Heart left ventricle (tissue), 13 donors: ENCODE data around the gene PPFIBP1.

Experiments
- POLR2A ChIP-seq, 2 donors: fragments of 450-650 bp; IDR thresholded peaks; one replicate each; pipeline ENCODE4 v1.6.1; 2017; ENCODE audit warnings: antibody characterized with exemption in 2 of 2, mild to moderate bottlenecking in 2 of 2, moderate library complexity in 2 of 2
- TF ChIP-seq, protein P1 (sequence below), 12 donors: fragments of 200-600 bp; sonication (generic) in 4 of 12; IDR thresholded peaks; one replicate each; pipeline versions ENCODE4 v1.5.0 to v1.8.0; 2018 to 2022; ENCODE audit warnings: antibody characterized with exemption in 12 of 12, mild to moderate bottlenecking in 5 of 12
- donor health status: ischemic (EF 13 %, LVEDD 7.1; RV severe dilation, severe dysfunction).
- donor health status: DM: no; HTN: yes; CAD: no.
- donor health status: DM: no; HTN: no; CAD: no.
- donor health status: ischemic (EF 25% LVEDD 6.9; RV normal size, moderate dysfunction).
- donor health status: ischemic (EF 25% LVEDD 5.7; RV mildly dilated, moderate dysfunction).
- donor health status: ischemic (EF 35%, LVEDD 5.7; RV mildly dilated, moderate dysfunction).
- donor health status: nonischemic (EF 11% LVEDD 7.7; RV severe dilation, severe dysfunction).
- donor health status: DM: yes; HTN: yes; CAD: no.
- donor health status: PGD.
- donor health status: ischemic (EF 29% LVEDD 5.4; RV normal size, mild dysfunction).
- donor health status: nonischemic (EF 23%, LVEDD 6.1; RV moderate dilation, normal function).

GRCh38 chr12:27541031-27541719, 17.2 kb downstream of the PPFIBP1 start:
- TF ChIP-seq, protein P1, sequence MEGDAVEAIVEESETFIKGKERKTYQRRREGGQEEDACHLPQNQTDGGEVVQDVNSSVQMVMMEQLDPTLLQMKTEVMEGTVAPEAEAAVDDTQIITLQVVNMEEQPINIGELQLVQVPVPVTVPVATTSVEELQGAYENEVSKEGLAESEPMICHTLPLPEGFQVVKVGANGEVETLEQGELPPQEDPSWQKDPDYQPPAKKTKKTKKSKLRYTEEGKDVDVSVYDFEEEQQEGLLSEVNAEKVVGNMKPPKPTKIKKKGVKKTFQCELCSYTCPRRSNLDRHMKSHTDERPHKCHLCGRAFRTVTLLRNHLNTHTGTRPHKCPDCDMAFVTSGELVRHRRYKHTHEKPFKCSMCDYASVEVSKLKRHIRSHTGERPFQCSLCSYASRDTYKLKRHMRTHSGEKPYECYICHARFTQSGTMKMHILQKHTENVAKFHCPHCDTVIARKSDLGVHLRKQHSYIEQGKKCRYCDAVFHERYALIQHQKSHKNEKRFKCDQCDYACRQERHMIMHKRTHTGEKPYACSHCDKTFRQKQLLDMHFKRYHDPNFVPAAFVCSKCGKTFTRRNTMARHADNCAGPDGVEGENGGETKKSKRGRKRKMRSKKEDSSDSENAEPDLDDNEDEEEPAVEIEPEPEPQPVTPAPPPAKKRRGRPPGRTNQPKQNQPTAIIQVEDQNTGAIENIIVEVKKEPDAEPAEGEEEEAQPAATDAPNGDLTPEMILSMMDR (IDR thresholded peaks at IDR 0.05) = no peak
- TF ChIP-seq POLR2A (IDR thresholded peaks at IDR 0.05) = no peak
